Measurements from ENCODE around the gene C2CD4C.

Gene C2CD4C

DNA sequence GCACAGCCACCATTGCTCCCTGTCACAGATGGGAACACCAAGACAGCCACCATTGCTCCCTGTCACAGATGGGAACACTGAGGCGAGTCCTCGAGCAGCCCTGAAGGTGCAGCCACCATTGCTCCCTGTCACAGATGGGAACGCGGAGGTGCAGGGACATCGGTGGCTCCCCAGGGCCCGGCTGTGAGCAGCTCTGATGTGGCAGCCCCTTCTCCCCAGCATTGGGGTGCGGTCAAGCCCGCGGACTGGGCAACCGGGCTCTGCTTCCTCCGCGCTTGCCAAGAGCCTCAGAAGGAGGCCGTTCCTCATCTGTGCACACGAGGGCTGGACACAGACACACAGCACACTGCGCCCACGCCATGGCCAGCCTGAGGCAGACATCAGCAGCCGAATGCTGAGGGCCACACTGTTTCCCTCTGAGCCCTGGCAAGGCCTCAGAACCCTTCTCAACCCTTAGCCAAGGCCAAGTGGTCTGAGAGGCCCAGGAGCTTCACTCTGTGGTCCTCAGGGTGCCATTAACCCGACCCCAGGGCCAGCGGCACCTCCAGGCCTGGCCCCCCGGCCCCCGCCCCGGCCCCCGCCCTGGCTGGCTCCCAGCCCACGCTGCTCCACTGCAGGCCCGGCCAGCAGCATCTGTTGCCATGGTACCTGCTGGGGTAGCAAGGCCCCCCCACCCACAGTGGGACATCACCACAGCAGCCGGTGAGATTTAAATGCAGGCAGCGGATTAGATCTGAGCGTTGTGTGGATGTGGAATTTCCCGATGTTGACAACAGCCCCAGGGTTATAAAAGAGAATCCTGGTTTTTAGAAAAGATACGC, 18.4 kb downstream of the C2CD4C start:
- peaks cover 13% of the 10 kb centered on the region for H3K9me3 ChIP-seq (ENCODE audit: insufficient read depth, low read length, severe bottlenecking)

GRCh38 chr19:389935-390289, 19.0 kb downstream of the C2CD4C start:
- Histone ChIP-seq H3K4me3 (ENCODE audit: low read depth in 1 of 2, low read length in 2 of 2) (no peak overlapping the region), H3K9ac (ENCODE audit: low read depth, low read length) (no peak overlapping the region), H3K27ac (ENCODE audit: low read length) (no peak overlapping the region), H3K4me1 (ENCODE audit: insufficient read depth, low read length) (no peaks in the 10 kb centered on the region), H2AFZ (ENCODE audit: low read depth, low read length) (no peak overlapping the region), H3K36me3 (ENCODE audit: insufficient read depth, low read length) (no peaks in the 10 kb centered on the region), H3K79me2 (ENCODE audit: insufficient read depth, low read length) (no peaks in the 10 kb centered on the region), H3K4me2 (ENCODE audit: insufficient read depth, low read length) (no peak overlapping the region), H3K27me3 (ENCODE audit: insufficient read depth, low read length, poor library complexity) (no peaks in the 10 kb centered on the region), H3K9me3 (ENCODE audit: insufficient read depth, low read length, severe bottlenecking) (peaks cover 10% of the 10 kb centered on the region), H4K20me1 (ENCODE audit: insufficient read depth, low read length) (no peaks in the 10 kb centered on the region)
- DNase-seq = no peak
- ATAC-seq (ENCODE audit: insufficient read depth, low read depth) = no peak
- TF ChIP-seq EZH2 (IDR thresholded peaks at IDR 0.05; ENCODE audit: borderline replicate concordance, low read depth, low read length, severe bottlenecking) (no peak), CTCF (IDR thresholded peaks at IDR 0.05; ENCODE audit: borderline replicate concordance, extremely low read depth, low read length, poor library complexity, severe bottlenecking) (no peak)

More for the DNA sequence above, 18.4 kb downstream of the C2CD4C start:
- Histone ChIP-seq H3K4me2 (ENCODE audit: insufficient read depth, low read length) (no peak overlapping the region), H3K4me3 (ENCODE audit: low read depth in 1 of 2, low read length in 2 of 2) (no peak overlapping the region), H3K36me3 (ENCODE audit: insufficient read depth, low read length) (no peaks in the 10 kb centered on the region), H3K27ac (ENCODE audit: low read length) (no peak overlapping the region), H3K4me1 (ENCODE audit: insufficient read depth, low read length) (no peaks in the 10 kb centered on the region), H3K27me3 (ENCODE audit: insufficient read depth, low read length, poor library complexity) (no peaks in the 10 kb centered on the region), H3K9ac (ENCODE audit: low read depth, low read length) (no peak overlapping the region), H4K20me1 (ENCODE audit: insufficient read depth, low read length) (no peaks in the 10 kb centered on the region), H2AFZ (ENCODE audit: low read depth, low read length) (no peak overlapping the region), H3K79me2 (ENCODE audit: insufficient read depth, low read length) (no peaks in the 10 kb centered on the region)
- ATAC-seq (ENCODE audit: insufficient read depth, low read depth) (no peak), DNase-seq (no peak)
- no peak for TF ChIP-seq EZH2 (IDR thresholded peaks at IDR 0.05; ENCODE audit: borderline replicate concordance, low read depth, low read length, severe bottlenecking)
- no peak for TF ChIP-seq CTCF (IDR thresholded peaks at IDR 0.05; ENCODE audit: borderline replicate concordance, extremely low read depth, low read length, poor library complexity, severe bottlenecking)

DNA sequence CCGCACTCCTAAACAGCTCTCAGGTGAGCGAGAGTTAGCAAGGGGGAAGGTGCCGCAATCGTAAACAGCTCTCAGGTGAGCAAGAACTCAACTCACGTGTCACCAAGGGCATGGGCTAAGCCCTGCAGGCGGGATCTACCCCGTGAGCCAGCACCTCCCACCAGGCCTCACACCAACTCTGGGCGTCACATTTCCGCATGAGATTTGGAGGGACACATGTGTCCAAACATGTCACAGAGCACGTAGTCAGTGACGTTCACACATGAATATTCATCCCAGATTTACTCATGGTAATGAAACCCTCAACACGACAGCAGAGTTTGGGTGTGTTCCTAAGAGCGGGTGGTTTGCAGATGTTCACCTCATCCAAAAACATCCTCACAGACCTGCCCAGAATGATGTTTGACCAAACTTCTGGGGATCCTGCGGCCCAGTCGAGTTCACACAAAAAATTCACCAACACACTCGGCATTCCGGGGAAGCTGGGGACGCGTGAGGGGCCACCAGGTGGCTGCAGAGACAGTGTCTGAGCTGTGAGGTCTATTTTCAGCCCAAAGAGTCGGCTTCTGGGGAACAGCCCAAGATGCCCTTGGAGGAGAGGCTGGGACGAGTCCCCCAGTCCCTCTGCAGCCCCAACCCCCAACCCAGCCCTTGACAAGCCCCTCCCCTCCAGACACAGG, 19.6 kb downstream of the C2CD4C start:
- Histone ChIP-seq H3K9me3 (ENCODE audit: insufficient read depth, low read length, severe bottlenecking) (peaks cover 9% of the 10 kb centered on the region), H3K9ac (ENCODE audit: low read depth, low read length) (no peak overlapping the region), H3K36me3 (ENCODE audit: insufficient read depth, low read length) (no peaks in the 10 kb centered on the region), H3K4me2 (ENCODE audit: insufficient read depth, low read length) (no peak overlapping the region), H3K4me1 (ENCODE audit: insufficient read depth, low read length) (no peaks in the 10 kb centered on the region), H3K4me3 (ENCODE audit: low read depth in 1 of 2, low read length in 2 of 2) (no peak overlapping the region), H3K79me2 (ENCODE audit: insufficient read depth, low read length) (no peaks in the 10 kb centered on the region), H3K27me3 (ENCODE audit: insufficient read depth, low read length, poor library complexity) (no peaks in the 10 kb centered on the region), H3K27ac (ENCODE audit: low read length) (no peak overlapping the region), H4K20me1 (ENCODE audit: insufficient read depth, low read length) (no peaks in the 10 kb centered on the region), H2AFZ (ENCODE audit: low read depth, low read length) (no peak overlapping the region)
- ATAC-seq (ENCODE audit: insufficient read depth, low read depth) = no peak
- TF ChIP-seq EZH2 (IDR thresholded peaks at IDR 0.05; ENCODE audit: borderline replicate concordance, low read depth, low read length, severe bottlenecking) = no peak
- TF ChIP-seq CTCF (IDR thresholded peaks at IDR 0.05; ENCODE audit: borderline replicate concordance, extremely low read depth, low read length, poor library complexity, severe bottlenecking) = no peak
- DNase-seq = no peak
